ENCODE data around the gene CD244.

DNA sequence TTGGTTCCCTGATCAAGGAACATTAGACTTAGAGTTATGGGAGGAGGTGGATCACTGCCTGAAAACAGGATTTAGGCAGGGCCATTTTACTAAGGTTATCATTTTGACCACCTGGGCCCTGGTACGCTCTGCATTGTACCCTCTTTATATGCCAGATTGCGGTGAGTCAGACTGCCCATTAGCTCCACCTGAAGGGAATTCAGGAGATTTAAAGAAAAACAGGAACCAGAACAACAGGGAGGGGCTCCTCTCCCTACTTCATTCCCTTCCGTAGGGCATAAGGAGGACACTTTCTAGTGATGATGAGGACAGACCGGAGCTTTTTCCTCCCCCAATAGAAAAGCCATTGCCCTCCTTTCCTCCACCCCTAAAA lies 42.9 kb upstream of the CD244 start:
- TF ChIP-seq, protein P1, sequence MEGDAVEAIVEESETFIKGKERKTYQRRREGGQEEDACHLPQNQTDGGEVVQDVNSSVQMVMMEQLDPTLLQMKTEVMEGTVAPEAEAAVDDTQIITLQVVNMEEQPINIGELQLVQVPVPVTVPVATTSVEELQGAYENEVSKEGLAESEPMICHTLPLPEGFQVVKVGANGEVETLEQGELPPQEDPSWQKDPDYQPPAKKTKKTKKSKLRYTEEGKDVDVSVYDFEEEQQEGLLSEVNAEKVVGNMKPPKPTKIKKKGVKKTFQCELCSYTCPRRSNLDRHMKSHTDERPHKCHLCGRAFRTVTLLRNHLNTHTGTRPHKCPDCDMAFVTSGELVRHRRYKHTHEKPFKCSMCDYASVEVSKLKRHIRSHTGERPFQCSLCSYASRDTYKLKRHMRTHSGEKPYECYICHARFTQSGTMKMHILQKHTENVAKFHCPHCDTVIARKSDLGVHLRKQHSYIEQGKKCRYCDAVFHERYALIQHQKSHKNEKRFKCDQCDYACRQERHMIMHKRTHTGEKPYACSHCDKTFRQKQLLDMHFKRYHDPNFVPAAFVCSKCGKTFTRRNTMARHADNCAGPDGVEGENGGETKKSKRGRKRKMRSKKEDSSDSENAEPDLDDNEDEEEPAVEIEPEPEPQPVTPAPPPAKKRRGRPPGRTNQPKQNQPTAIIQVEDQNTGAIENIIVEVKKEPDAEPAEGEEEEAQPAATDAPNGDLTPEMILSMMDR (IDR thresholded peaks at IDR 0.05) = no peak
- no peak for TF ChIP-seq POLR2AphosphoS5 (IDR thresholded peaks at IDR 0.05; ENCODE audit: insufficient read depth in 1 of 2, low read depth in 1 of 2)
- no peak for TF ChIP-seq POLR2A (IDR thresholded peaks at IDR 0.05)
